ENCODE results near the gene SLC4A7. TPM values are rescaled to one million over a fixed set of nuclear protein-coding genes. Genes with fewer than 3 reads are reported as not detected.

SLC4A7 gene
- total RNA-seq, 1 donor = 281 TPM

GRCh38 chr3:27487383-27487782 lies 3.2 kb upstream of the SLC4A7 start:
- no peak overlapping the region for H3K27ac ChIP-seq (ENCODE audit: low read depth, low read length)
- H4K20me1 ChIP-seq (ENCODE audit: insufficient read depth, low read length) = peaks cover 9% of the 10 kb centered on the region
- peaks cover under 1% of the 10 kb centered on the region for H3K4me1 ChIP-seq (ENCODE audit: insufficient read depth, low read length)
- no peak overlapping the region for H2AFZ ChIP-seq (ENCODE audit: low read length)
- no peaks in the 10 kb centered on the region for H3K36me3 ChIP-seq (ENCODE audit: insufficient read depth, low read length)
- peaks cover 18% of the 10 kb centered on the region for H3K79me2 ChIP-seq (ENCODE audit: insufficient read depth, low read length)
- TF ChIP-seq CTCF (IDR thresholded peaks at IDR 0.05; ENCODE audit: extremely low read depth, low read depth, low read length) = no peak
- H3K4me2 ChIP-seq (ENCODE audit: insufficient read depth, low read length) = no peak overlapping the region
- no peak overlapping the region for H3K4me3 ChIP-seq (ENCODE audit: insufficient read depth, low read length)
- no peaks in the 10 kb centered on the region for H3K27me3 ChIP-seq (ENCODE audit: insufficient read depth, low read length)
- no peak for DNase-seq (ENCODE audit: insufficient read length, low spot score, missing footprints)
- no peaks in the 10 kb centered on the region for H3K9me3 ChIP-seq (ENCODE audit: low read depth, low read length)

DNA sequence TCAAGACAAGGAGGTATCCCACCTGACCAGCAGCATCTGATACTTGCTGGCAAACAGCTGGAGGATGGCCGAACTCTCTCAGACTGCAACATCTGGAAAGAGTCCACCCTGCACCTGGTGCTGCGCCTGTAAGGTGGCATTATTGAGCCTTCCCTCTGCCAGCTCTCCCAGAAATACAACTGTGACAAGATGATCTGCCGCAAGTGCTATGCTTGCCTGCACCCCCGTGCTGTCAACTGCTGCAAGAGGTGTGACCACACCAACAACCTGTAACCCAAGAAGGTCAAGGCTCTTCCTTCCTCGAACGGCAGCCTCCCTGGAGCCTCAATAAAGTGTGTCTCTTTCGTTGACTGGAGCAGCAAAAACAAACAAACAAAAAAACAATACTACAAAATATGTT lies 2.2 kb upstream of the SLC4A7 start:
- Histone ChIP-seq H3K79me2 (ENCODE audit: insufficient read depth, low read length) (peaks cover 28% of the 10 kb centered on the region), H3K27me3 (ENCODE audit: insufficient read depth, low read length) (no peaks in the 10 kb centered on the region), H4K20me1 (ENCODE audit: insufficient read depth, low read length) (peaks cover 19% of the 10 kb centered on the region), H3K4me1 (ENCODE audit: insufficient read depth, low read length) (peaks cover 10% of the 10 kb centered on the region), H3K4me2 (ENCODE audit: insufficient read depth, low read length) (no peak overlapping the region), H3K4me3 (ENCODE audit: insufficient read depth, low read length) (no peak overlapping the region), H3K27ac (ENCODE audit: low read depth, low read length) (no peak overlapping the region), H2AFZ (ENCODE audit: low read length) (no peak overlapping the region), H3K36me3 (ENCODE audit: insufficient read depth, low read length) (peaks cover 3% of the 10 kb centered on the region), H3K9me3 (ENCODE audit: low read depth, low read length) (no peaks in the 10 kb centered on the region)
- no peak for DNase-seq (ENCODE audit: insufficient read length, low spot score, missing footprints)
- no peak for TF ChIP-seq CTCF (IDR thresholded peaks at IDR 0.05; ENCODE audit: extremely low read depth, low read depth, low read length)

- no peak overlapping the region for H3K4me2 ChIP-seq (ENCODE audit: insufficient read depth, low read length)
- H3K36me3 ChIP-seq (ENCODE audit: insufficient read depth, low read length) = peaks cover 3% of the 10 kb centered on the region
- H2AFZ ChIP-seq (ENCODE audit: low read length) = no peak overlapping the region
- TF ChIP-seq CTCF (IDR thresholded peaks at IDR 0.05; ENCODE audit: extremely low read depth, low read depth, low read length) = no peak
- H3K4me3 ChIP-seq (ENCODE audit: insufficient read depth, low read length) = no peak overlapping the region
- H3K27me3 ChIP-seq (ENCODE audit: insufficient read depth, low read length) = no peaks in the 10 kb centered on the region
- no peak overlapping the region for H3K27ac ChIP-seq (ENCODE audit: low read depth, low read length)
- no peaks in the 10 kb centered on the region for H3K9me3 ChIP-seq (ENCODE audit: low read depth, low read length)
- no peak for DNase-seq (ENCODE audit: insufficient read length, low spot score, missing footprints)
- H3K79me2 ChIP-seq (ENCODE audit: insufficient read depth, low read length) = peaks cover 33% of the 10 kb centered on the region
- H4K20me1 ChIP-seq (ENCODE audit: insufficient read depth, low read length) = peaks cover 23% of the 10 kb centered on the region
- peaks cover 15% of the 10 kb centered on the region for H3K4me1 ChIP-seq (ENCODE audit: insufficient read depth, low read length)
Observed at GRCh38 chr3:27485866-27486265, 1.7 kb upstream of the SLC4A7 start.

DNA sequence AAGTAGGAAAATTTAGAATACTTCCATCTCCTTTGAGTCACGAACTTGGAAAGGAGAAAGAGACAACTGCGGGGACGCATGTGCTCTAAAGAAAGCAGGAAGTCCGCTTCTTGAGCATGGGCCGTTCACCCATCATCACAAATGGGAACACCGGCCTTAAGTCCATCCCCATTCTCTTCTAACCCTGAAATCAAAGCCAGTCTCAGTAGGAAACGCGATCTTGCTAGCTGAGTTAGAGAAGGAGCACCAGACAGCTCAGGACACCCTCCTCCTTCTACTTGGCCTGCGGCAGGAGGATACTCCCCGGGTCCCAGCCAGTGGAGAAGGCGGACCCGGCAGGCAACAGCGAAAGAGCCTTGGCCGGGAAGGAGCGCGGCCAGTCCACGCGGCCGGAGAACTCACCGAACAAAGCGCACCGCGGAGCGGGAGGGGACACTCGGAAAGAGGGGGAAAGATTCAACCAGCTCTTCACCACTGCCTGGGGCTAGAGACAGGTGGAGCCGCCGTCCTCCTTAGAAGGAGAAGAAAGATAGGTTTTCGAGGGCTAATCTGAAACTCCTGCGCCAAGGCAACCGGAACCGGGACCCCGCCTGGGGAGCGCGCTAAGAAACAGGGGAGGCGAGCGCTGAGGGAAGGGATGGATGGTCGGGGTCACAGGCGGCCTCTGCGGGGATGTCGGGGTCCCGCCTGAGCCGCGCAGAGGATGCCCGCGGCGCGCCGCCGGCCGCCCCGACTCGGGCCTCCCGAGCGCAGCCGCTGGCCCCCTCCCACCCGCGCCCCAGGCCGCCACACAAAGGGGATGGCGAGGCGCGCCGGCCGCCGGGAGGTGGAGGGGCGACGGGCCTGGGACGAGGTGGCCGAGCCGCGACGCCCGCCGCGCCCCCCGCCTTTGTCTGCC lies 818 bp downstream of the SLC4A7 start:
- Histone ChIP-seq H4K20me1 (ENCODE audit: insufficient read depth, low read length) (peaks cover 38% of the 10 kb centered on the region), H3K4me2 (ENCODE audit: insufficient read depth, low read length) (peak overlapping the region; percentile 73), H2AFZ (ENCODE audit: low read length) (peak overlapping the region; percentile 39), H3K4me3 (ENCODE audit: insufficient read depth, low read length) (peak overlapping the region; percentile 82), H3K27me3 (ENCODE audit: insufficient read depth, low read length) (no peaks in the 10 kb centered on the region), H3K9me3 (ENCODE audit: low read depth, low read length) (no peaks in the 10 kb centered on the region), H3K4me1 (ENCODE audit: insufficient read depth, low read length) (peaks cover 29% of the 10 kb centered on the region), H3K36me3 (ENCODE audit: insufficient read depth, low read length) (peaks cover 3% of the 10 kb centered on the region), H3K79me2 (ENCODE audit: insufficient read depth, low read length) (peaks cover 58% of the 10 kb centered on the region), H3K27ac (ENCODE audit: low read depth, low read length) (peak overlapping the region; percentile 90)
- no peak for TF ChIP-seq CTCF (IDR thresholded peaks at IDR 0.05; ENCODE audit: extremely low read depth, low read depth, low read length)
- DNase-seq (ENCODE audit: insufficient read length, low spot score, missing footprints) = peak; percentile 84
